GM10266 (cell line): Measurements from ENCODE around the gene DAZAP2.

ENCODE experiments used
- DNase-seq: peaks from one replicate; pipeline ENCODE4 v3.0.0; 2012; ENCODE audit errors: extremely low spot score
- TF ChIP-seq, protein P1 (sequence below): IDR thresholded peaks from 2 replicates; pipeline ENCODE4 v1.5.1; 2012; ENCODE audit warnings: mild to moderate bottlenecking, low read depth; ENCODE audit not compliant: control insufficient read depth, insufficient read depth; ENCODE audit errors: missing control alignments

DAZAP2 gene

GRCh38 chr12:51240971-51241370 is 2.3 kb downstream of the DAZAP2 start:
- TF ChIP-seq, protein P1, sequence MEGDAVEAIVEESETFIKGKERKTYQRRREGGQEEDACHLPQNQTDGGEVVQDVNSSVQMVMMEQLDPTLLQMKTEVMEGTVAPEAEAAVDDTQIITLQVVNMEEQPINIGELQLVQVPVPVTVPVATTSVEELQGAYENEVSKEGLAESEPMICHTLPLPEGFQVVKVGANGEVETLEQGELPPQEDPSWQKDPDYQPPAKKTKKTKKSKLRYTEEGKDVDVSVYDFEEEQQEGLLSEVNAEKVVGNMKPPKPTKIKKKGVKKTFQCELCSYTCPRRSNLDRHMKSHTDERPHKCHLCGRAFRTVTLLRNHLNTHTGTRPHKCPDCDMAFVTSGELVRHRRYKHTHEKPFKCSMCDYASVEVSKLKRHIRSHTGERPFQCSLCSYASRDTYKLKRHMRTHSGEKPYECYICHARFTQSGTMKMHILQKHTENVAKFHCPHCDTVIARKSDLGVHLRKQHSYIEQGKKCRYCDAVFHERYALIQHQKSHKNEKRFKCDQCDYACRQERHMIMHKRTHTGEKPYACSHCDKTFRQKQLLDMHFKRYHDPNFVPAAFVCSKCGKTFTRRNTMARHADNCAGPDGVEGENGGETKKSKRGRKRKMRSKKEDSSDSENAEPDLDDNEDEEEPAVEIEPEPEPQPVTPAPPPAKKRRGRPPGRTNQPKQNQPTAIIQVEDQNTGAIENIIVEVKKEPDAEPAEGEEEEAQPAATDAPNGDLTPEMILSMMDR, result no peak
- no peak for DNase-seq

- DNase-seq, result no peak
- TF ChIP-seq, protein P1, result no peak
These were observed 3.5 kb downstream of the DAZAP2 start for GRCh38 chr12:51242120-51242519.

- DNase-seq, result no peak
- TF ChIP-seq, protein P1, result no peak
These were observed 4.2 kb downstream of the DAZAP2 start for GRCh38 chr12:51242876-51243275.

DNA sequence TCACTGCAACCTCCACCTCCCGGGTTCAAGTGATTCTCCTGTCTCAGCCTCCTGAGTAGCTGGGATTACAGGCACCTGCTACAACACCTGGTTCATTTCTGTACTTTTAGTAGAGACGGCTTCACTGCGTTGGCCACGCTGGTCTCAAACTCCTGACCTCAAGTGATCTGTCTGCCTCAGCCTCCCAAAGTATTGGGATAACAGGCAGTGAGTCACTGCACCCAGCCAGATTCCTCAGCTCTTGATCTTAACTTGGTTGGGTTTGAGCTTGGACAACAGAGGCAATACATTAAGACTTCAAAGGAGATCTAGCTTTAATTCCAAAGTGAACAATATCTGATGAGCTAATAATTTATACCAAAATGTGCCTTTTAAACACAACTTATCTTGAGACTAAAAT is 5.6 kb downstream of the DAZAP2 start:
- TF ChIP-seq, protein P1, result no peak
- DNase-seq, result no peak

DNA sequence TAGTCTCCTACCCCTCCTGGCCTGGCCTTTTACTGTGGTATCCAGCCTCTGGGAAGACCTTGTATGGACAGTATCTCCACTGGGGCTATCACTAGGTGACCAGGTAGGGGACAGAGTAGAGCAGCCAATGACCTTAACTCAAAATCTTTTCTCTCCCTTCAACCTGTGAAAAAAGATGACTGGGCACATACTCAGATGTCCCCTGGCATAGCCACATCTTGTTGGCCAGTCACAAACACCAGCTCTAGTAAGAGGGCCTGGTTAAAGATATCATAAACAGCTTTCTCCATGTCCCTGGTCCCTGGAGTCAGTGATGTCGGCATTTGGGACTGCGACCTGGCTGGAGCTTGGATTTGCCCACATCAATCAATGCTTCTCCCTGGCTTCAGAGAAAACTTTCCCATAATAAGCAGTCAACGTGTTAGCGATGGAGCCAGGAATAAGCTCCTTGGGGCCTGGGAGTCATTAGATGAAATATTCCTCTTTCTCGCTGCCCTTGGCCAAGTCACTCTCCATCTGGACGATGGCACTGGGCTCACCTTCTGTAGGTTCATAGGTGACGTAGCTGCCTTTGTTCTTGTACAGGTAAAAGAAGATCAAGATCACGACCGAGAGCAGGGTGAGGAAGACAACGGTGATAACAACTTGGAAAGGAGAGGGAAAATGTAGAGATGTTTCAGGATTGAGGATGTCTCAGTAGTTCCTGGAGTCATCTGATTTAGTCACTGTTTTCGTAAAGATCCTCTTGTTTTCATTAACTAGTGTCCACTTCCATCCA is 7.0 kb downstream of the DAZAP2 start:
- TF ChIP-seq, protein P1, result no peak

DNA sequence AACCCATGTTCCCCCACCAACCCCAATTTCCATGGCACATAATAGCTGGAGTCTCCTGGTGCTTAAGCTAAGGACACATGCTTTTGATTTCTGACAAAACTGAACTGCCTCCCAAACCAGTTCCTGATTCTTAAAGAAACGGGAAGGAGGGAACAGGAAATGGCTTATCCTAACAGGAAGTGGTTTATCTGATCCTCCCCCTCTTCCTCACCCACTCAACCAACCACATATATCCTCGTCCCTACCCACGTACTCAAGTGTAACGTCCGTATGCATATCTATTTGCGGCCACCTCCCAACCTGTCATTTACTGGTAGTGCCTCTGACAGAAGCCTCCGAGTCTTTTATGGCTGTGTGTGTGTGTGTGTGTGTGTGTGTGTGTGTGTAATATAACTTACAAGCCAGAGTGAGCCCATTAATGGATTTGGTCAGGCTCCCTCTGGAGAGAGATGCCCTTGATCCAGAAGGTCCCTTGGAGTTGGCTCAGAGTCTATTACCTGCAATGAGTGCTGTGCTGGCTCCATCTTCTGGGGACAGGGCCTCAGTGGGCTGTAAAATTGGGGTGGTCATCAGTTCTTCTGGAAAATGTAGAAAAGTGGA is 7.7 kb downstream of the DAZAP2 start:
- TF ChIP-seq, protein P1, result peak; percentile 37
- DNase-seq, result no peak

More for the DNA sequence above, 7.0 kb downstream of the DAZAP2 start:
- DNase-seq, result no peak
